ENCODE measurements around the gene ZMYND8. TPM values are rescaled to one million over a fixed set of nuclear protein-coding genes. Genes with fewer than 3 reads are reported as not detected.

ZMYND8 gene
- total and polyA plus RNA-seq, 2 of the 4 experiments (the other 2 are of a cell fraction) = 24.0 to 28.2 TPM

- H3K9ac ChIP-seq (ENCODE audit: low read depth, low read length) = no peak overlapping the region
- H2BK120ac ChIP-seq (ENCODE audit: low read depth, low read length) = peak overlapping the region; percentile 82
- peak overlapping the region; percentile 73 for H2BK5ac ChIP-seq (ENCODE audit: low read depth, low read length, poor library complexity, severe bottlenecking)
- peak overlapping the region; percentile 36 for H2AFZ ChIP-seq (replicated peaks; ENCODE audit: low read length, poor library complexity)
- H4K8ac ChIP-seq (ENCODE audit: low read depth in 2 of 2, low read length in 2 of 2) = peak overlapping the region in 1 of 2 experiments; percentile 33; a peak in 3 of 4 replicates
- H4K5ac ChIP-seq (ENCODE audit: low read depth, low read length) = peak overlapping the region; percentile 47; the same call in 1 of the 2 replicates
- dilution Hi-C loops (cut with HindIII; ENCODE audit: low sequenced_read_pairs, unreplicated experiment) = no loop called here
- peak overlapping the region; percentile 76 for H4K91ac ChIP-seq (ENCODE audit: insufficient read depth, low read depth, low read length)
- H3K36me3 ChIP-seq (ENCODE audit: control insufficient read depth, insufficient read depth, low read length) = peaks cover 30% of the 10 kb centered on the region
- H2AK5ac ChIP-seq (ENCODE audit: low read depth, low read length) = peak overlapping the region; percentile 88
- ChIA-PET CTCF (no interaction called here), POLR2A (ENCODE audit: unreplicated experiment) (no interaction called here)
- BruUV-seq (replicated peaks) = no TSS peak
- peak; percentile 26 for DNase-seq
- peak overlapping the region; percentile 49 for H3K4ac ChIP-seq (ENCODE audit: low read depth, low read length)
- H3K9me3 ChIP-seq (ENCODE audit: control insufficient read depth, insufficient read depth, low read length) = no peaks in the 10 kb centered on the region
- ATAC-seq (ENCODE audit: low read depth) = no peak
- H3K4me1 ChIP-seq (ENCODE audit: control insufficient read depth, insufficient read depth, low read length) = peaks cover 22% of the 10 kb centered on the region
- peaks cover 14 to 41% of the 10 kb centered on the region in 2 experiments; a peak in 3 of 4 replicates for H3K79me1 ChIP-seq (ENCODE audit: low read depth in 1 of 2, low read length in 2 of 2)
- H3K9me1 ChIP-seq (ENCODE audit: insufficient read depth, low read length) = peaks cover 20% of the 10 kb centered on the region
- WGBS, 2 experiments (ENCODE audit: extremely low coverage in 2 of 2, insufficient read length in 1 of 2) = no CpG with 5 or more reads among the region's 8 CpGs
- H3K27me3 ChIP-seq (ENCODE audit: control insufficient read depth, insufficient read depth, low read length) = no peaks in the 10 kb centered on the region
- TF ChIP-seq, protein P1, sequence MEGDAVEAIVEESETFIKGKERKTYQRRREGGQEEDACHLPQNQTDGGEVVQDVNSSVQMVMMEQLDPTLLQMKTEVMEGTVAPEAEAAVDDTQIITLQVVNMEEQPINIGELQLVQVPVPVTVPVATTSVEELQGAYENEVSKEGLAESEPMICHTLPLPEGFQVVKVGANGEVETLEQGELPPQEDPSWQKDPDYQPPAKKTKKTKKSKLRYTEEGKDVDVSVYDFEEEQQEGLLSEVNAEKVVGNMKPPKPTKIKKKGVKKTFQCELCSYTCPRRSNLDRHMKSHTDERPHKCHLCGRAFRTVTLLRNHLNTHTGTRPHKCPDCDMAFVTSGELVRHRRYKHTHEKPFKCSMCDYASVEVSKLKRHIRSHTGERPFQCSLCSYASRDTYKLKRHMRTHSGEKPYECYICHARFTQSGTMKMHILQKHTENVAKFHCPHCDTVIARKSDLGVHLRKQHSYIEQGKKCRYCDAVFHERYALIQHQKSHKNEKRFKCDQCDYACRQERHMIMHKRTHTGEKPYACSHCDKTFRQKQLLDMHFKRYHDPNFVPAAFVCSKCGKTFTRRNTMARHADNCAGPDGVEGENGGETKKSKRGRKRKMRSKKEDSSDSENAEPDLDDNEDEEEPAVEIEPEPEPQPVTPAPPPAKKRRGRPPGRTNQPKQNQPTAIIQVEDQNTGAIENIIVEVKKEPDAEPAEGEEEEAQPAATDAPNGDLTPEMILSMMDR (conservative IDR thresholded peaks at IDR 0.05; ENCODE audit: low read depth, low read length) = no peak
- TF ChIP-seq MXI1 (IDR thresholded peaks at IDR 0.05; ENCODE audit: borderline replicate concordance, low read depth, low read length) = no peak
- no peak for TF ChIP-seq MAZ (IDR thresholded peaks at IDR 0.05; ENCODE audit: borderline replicate concordance, low read depth, low read length)
- TF ChIP-seq, protein P2, sequence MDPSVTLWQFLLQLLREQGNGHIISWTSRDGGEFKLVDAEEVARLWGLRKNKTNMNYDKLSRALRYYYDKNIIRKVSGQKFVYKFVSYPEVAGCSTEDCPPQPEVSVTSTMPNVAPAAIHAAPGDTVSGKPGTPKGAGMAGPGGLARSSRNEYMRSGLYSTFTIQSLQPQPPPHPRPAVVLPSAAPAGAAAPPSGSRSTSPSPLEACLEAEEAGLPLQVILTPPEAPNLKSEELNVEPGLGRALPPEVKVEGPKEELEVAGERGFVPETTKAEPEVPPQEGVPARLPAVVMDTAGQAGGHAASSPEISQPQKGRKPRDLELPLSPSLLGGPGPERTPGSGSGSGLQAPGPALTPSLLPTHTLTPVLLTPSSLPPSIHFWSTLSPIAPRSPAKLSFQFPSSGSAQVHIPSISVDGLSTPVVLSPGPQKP (IDR thresholded peaks at IDR 0.05; ENCODE audit: borderline replicate concordance, low read depth, low read length) = no peak
- TF ChIP-seq USF2 (IDR thresholded peaks at IDR 0.05; ENCODE audit: low read depth, low read length) = no peak
- no peak for TF ChIP-seq NFE2L2 (IDR thresholded peaks at IDR 0.05; ENCODE audit: low read depth, low read length)
- no peak for TF ChIP-seq RCOR1 (IDR thresholded peaks at IDR 0.05; ENCODE audit: insufficient replicate concordance, low read length)
- no peak for TF ChIP-seq POLR2A (IDR thresholded peaks at IDR 0.05; ENCODE audit: low read depth, low read length)
- H2AK9ac ChIP-seq (replicated peaks; ENCODE audit: low read depth, low read length, poor library complexity) = no peak overlapping the region
- no peak overlapping the region for H3K4me3 ChIP-seq (ENCODE audit: insufficient read depth, low read depth, low read length)
- H4K20me1 ChIP-seq (ENCODE audit: insufficient read depth, low read length) = peaks cover 4% of the 10 kb centered on the region; the same call in 1 of the 2 replicates
- no peak overlapping the region for H3K56ac ChIP-seq (ENCODE audit: extremely low read depth, insufficient read depth, low read length)
- no peak overlapping the region for H3K4me2 ChIP-seq (ENCODE audit: low read depth, low read length)
- peak overlapping the region; percentile 42; the same call in 1 of the 2 replicates for H3K18ac ChIP-seq (ENCODE audit: low read depth, low read length)
- H2BK20ac ChIP-seq (ENCODE audit: low read depth, low read length) = peak overlapping the region; percentile 45; the same call in 1 of the 2 replicates
- H3K27ac ChIP-seq (ENCODE audit: insufficient read depth, low read length) = no peak overlapping the region
- in situ Hi-C loops (cut with MboI; ENCODE audit: low sequenced_read_pairs) = loop anchor here (5.0 kb wide), 2 partner anchors 103 to 343 kb away; no protein-coding TSS in a partner anchor
- H2BK15ac ChIP-seq (ENCODE audit: low read depth, low read length) = peak overlapping the region; percentile 42; the same call in 2 of the 3 replicates
- peak overlapping the region; percentile 46; the same call in 1 of the 2 replicates for H3K23ac ChIP-seq (ENCODE audit: low read depth, low read length)
- intact Hi-C loops (cut with micrococcal nuclease) = no loop called here
- peak overlapping the region; percentile 47 for H3K14ac ChIP-seq (replicated peaks; ENCODE audit: low read depth, low read length)
Measured at GRCh38 chr20:47278907-47279348, 77.6 kb downstream of the ZMYND8 start.

Data from IMR-90 (cell line).